T47D (cell line): ENCODE results near the gene DYNC1I1.
A peak's percentile ranks its signal among the peaks of the same experiment; 100 is the strongest.

Experiments used
- DNase-seq, 2 experiments: peaks; one replicate each; pipeline versions ENCODE4 v3.0.0 to v3.0.0-alpha.2; 2011 to 2012; ENCODE audit warnings: low read depth in 1 of 2, low spot score in 1 of 2
- JUND ChIP-seq: IDR thresholded peaks from 2 replicates; pipeline ENCODE4 v1.6.1; 2012; ENCODE audit warnings: low read depth
- in situ Hi-C: cut with HindIII; loops from 2 replicates; pipeline ENCODE4 v1.10.0; 2016; ENCODE audit warnings: low sequenced_read_pairs, low pct_unique_long_range_greater_than_20kb

Gene DYNC1I1

GRCh38 chr7:95772771-95773581, 622 bp downstream of the DYNC1I1 start:
- in situ Hi-C loops, result no loop called here
- no peak for DNase-seq
- TF ChIP-seq JUND, result no peak

- in situ Hi-C loops, result no loop called here
- no peak for DNase-seq
- TF ChIP-seq JUND, result no peak
Observed at GRCh38 chr7:95776561-95777185, 4.3 kb downstream of the DYNC1I1 start.

GRCh38 chr7:95777269-95777668, 4.9 kb downstream of the DYNC1I1 start:
- DNase-seq, result no peak
- in situ Hi-C loops, result no loop called here
- no peak for TF ChIP-seq JUND

GRCh38 chr7:95780665-95781064, 8.3 kb downstream of the DYNC1I1 start:
- no peak for DNase-seq
- no peak for TF ChIP-seq JUND
- in situ Hi-C loops, result no loop called here

- DNase-seq, result peak in 1 of 2 experiments; percentile 1
- no peak for TF ChIP-seq JUND
- in situ Hi-C loops, result no loop called here
Observed at GRCh38 chr7:95781961-95782586, 9.7 kb downstream of the DYNC1I1 start.

GRCh38 chr7:95784796-95785195, 12.4 kb downstream of the DYNC1I1 start:
- no peak for DNase-seq
- in situ Hi-C loops, result no loop called here
- TF ChIP-seq JUND, result no peak

GRCh38 chr7:95788258-95788657, 15.9 kb downstream of the DYNC1I1 start:
- DNase-seq, result no peak
- TF ChIP-seq JUND, result no peak
- in situ Hi-C loops, result no loop called here

- in situ Hi-C loops, result no loop called here
- no peak for TF ChIP-seq JUND
- DNase-seq, result no peak
Observed at GRCh38 chr7:95788884-95789283, 16.5 kb downstream of the DYNC1I1 start.

- DNase-seq, result no peak
- TF ChIP-seq JUND, result no peak
- in situ Hi-C loops, result no loop called here
Observed at GRCh38 chr7:95793658-95794057, 21.3 kb downstream of the DYNC1I1 start.

GRCh38 chr7:95794917-95795515, 22.7 kb downstream of the DYNC1I1 start:
- peak in 1 of 2 experiments; percentile 33 for DNase-seq
- TF ChIP-seq JUND, result no peak
- in situ Hi-C loops, result no loop called here

GRCh38 chr7:95796617-95797016, 24.3 kb downstream of the DYNC1I1 start:
- in situ Hi-C loops, result no loop called here

GRCh38 chr7:95798401-95798930, 26.1 kb downstream of the DYNC1I1 start:
- in situ Hi-C loops, result no loop called here
- peak in 1 of 2 experiments; percentile 7 for DNase-seq
- TF ChIP-seq JUND, result no peak

More at GRCh38 chr7:95796617-95797016, 24.3 kb downstream of the DYNC1I1 start:
- DNase-seq, result no peak
- TF ChIP-seq JUND, result no peak
